K562 (cell line): ENCODE results near the gene MBNL1. TPM values are rescaled to one million over a fixed set of nuclear protein-coding genes. Genes with fewer than 3 reads are reported as not detected.
A peak's percentile ranks its signal among the peaks of the same experiment; 100 is the strongest.

ENCODE experiments used
- BRD4 ChIP-seq: fragments of 200-600 bp; sonication (generic); IDR thresholded peaks from 2 replicates; pipeline ENCODE4 v1.6.1; 2017; ENCODE audit warnings: inconsistent platforms
- C11orf30 ChIP-seq: fragments of 450-650 bp; IDR thresholded peaks from 2 replicates; pipeline ENCODE4 v1.6.1; 2016; ENCODE audit warnings: low read depth, mild to moderate bottlenecking
- CBX1 ChIP-seq: sonication (generic); IDR thresholded peaks from 2 replicates; pipeline ENCODE4 v1.6.1; 2016; ENCODE audit warnings: antibody characterized with exemption, low read depth, mild to moderate bottlenecking
- CEBPB ChIP-seq: fragments of 450-650 bp; IDR thresholded peaks from 2 replicates; pipeline ENCODE4 v1.6.1; 2016; ENCODE audit warnings: missing genetic modification characterization, missing compliant biosample characterization
- DACH1 ChIP-seq: fragments of 450-650 bp; IDR thresholded peaks from 2 replicates; pipeline ENCODE4 v1.6.1; 2018; ENCODE audit not compliant: partially characterized antibody
- DIDO1 ChIP-seq: fragments of 450-650 bp; IDR thresholded peaks from 2 replicates; pipeline ENCODE4 v1.6.1; 2016; ENCODE audit warnings: low read depth, missing biosample characterization, missing genetic modification characterization
- HDAC1 ChIP-seq, 2 experiments: fragments of 450-650 bp; IDR thresholded peaks; 2 replicates each; pipeline ENCODE4 v1.6.1; 2016 to 2017; ENCODE audit warnings: inconsistent platforms in 1 of 2, mild to moderate bottlenecking in 1 of 2, moderate library complexity in 1 of 2
- HDAC2 ChIP-seq: fragments of 450-650 bp; IDR thresholded peaks from 2 replicates; pipeline ENCODE4 v1.6.1; 2016; ENCODE audit warnings: mild to moderate bottlenecking
- HMG20B ChIP-seq: fragments of 250-450 bp; sonication (Bioruptor Pico); IDR thresholded peaks from 2 replicates; pipeline ENCODE4 v1.5.0; 2021; ENCODE audit warnings: mild to moderate bottlenecking
- KAT7 ChIP-seq: sonication (generic); formaldehyde crosslinking; IDR thresholded peaks from 2 replicates; pipeline ENCODE4 v1.8.0; 2022; ENCODE audit warnings: missing genetic modification reagents, mild to moderate bottlenecking, borderline replicate concordance
- KLF10 ChIP-seq: fragments of 250-450 bp; sonication (Bioruptor Pico); IDR thresholded peaks from 2 replicates; pipeline ENCODE4 v1.6.1; 2021; ENCODE audit warnings: matching md5 sums
- NBN ChIP-seq: fragments of 450-650 bp; IDR thresholded peaks from 2 replicates; pipeline ENCODE4 v1.6.1; 2016; ENCODE audit warnings: low read depth, mild to moderate bottlenecking
- RCOR1 ChIP-seq, 2 experiments: IDR thresholded peaks; 2 replicates each; pipeline ENCODE4 v1.6.1; 2012; ENCODE audit warnings: low read depth in 2 of 2, low read length in 2 of 2, borderline replicate concordance in 1 of 2, improper control_type of control experiment in 1 of 2
- TEAD1 ChIP-seq, 2 experiments: fragments of 450-650 bp in 1 of 2; sonication (generic) in 1 of 2; formaldehyde crosslinking; IDR thresholded peaks; 2 replicates each; pipeline versions ENCODE4 v1.4.0 to v1.8.0; 2020 to 2022; ENCODE audit warnings: mild to moderate bottlenecking in 2 of 2, missing genetic modification reagents in 1 of 2
- ZNF133 ChIP-seq: fragments of 250-450 bp; sonication (Bioruptor Pico); IDR thresholded peaks from 2 replicates; pipeline ENCODE4 v1.4.0; 2020; ENCODE audit warnings: mild to moderate bottlenecking
- ZNF143 ChIP-seq: sonication (generic); formaldehyde crosslinking; IDR thresholded peaks from 2 replicates; pipeline ENCODE4 v1.9.0; 2022; ENCODE audit warnings: mild to moderate bottlenecking, missing genetic modification reagents
- ZNF589 ChIP-seq: fragments of 200-800 bp; sonication (Bioruptor generic); IDR thresholded peaks from 2 replicates; pipeline ENCODE4 v1.6.1; 2016; ENCODE audit warnings: low read depth, missing genetic modification characterization, missing compliant biosample characterization
- polyA plus RNA-seq, 8 experiments: library from polyadenylated mRNA; depleted of rRNA in 4 of 8; stranded (reverse) in 5 of 8; unstranded in 3 of 8; fragments of >200 nt; fragmentation: Nextera tagmentation in 2 of 8; fragmentation: Illumina TruSeq in 1 of 8; extraction: Ambion mirVana in 2 of 8; extraction: Trizol in 1 of 8; gene quantifications; 2 replicates each; pipeline versions ENCODE4 v1.2.1 to v1.2.3, GENCODE V29; 2011 to 2014; ENCODE audit warnings: inconsistent platforms in 1 of 8, missing spikeins in 1 of 8
- total RNA-seq, 7 experiments: library from RNA; depleted of rRNA in 6 of 7; stranded (reverse); fragments of >200 nt in 6 of 7; fragmentation: Illumina TruSeq in 2 of 7; extraction: Trizol in 2 of 7; gene quantifications; 2 replicates each; pipeline versions ENCODE4 v1.2.1 to v1.2.3, GENCODE V29; 2011 to 2021; ENCODE audit warnings: low replicate concordance in 1 of 7
- TF ChIP-seq, protein P1 (sequence below): fragments of 450-650 bp; formaldehyde crosslinking; IDR thresholded peaks from 2 replicates; pipeline ENCODE4 v1.4.0; 2020; ENCODE audit warnings: mild to moderate bottlenecking, moderate library complexity
- TF ChIP-seq, protein P2 (sequence below): fragments of 250-450 bp; sonication (Bioruptor Pico); IDR thresholded peaks from 2 replicates; pipeline ENCODE4 v1.4.0; 2020; ENCODE audit warnings: mild to moderate bottlenecking
- TF ChIP-seq, protein P3 (sequence below), 2 experiments: fragments of 450-650 bp; IDR thresholded peaks; 2 replicates each; pipeline ENCODE4 v1.6.1; 2018; ENCODE audit warnings: mild to moderate bottlenecking in 2 of 2, low read depth in 1 of 2; ENCODE audit not compliant: partially characterized antibody in 2 of 2
- TF ChIP-seq, protein P4 (sequence below), 2 experiments: fragments of 450-650 bp in 1 of 2; sonication (generic) in 1 of 2; formaldehyde crosslinking in 1 of 2; IDR thresholded peaks in 1 of 2; conservative IDR thresholded peaks in 1 of 2; 2 replicates each; pipeline versions ENCODE4 v1.6.1 to v1.8.1; 2016 to 2023; ENCODE audit warnings: mild to moderate bottlenecking in 2 of 2, moderate library complexity in 2 of 2, inconsistent platforms in 1 of 2, missing genetic modification reagents in 1 of 2

The MBNL1 gene
- total and polyA plus RNA-seq, 9 of the 15 experiments (the other 6 are each of a cell fraction or from before 2014, with no cell fraction given): 70.3 to 243 (median 220) TPM

DNA sequence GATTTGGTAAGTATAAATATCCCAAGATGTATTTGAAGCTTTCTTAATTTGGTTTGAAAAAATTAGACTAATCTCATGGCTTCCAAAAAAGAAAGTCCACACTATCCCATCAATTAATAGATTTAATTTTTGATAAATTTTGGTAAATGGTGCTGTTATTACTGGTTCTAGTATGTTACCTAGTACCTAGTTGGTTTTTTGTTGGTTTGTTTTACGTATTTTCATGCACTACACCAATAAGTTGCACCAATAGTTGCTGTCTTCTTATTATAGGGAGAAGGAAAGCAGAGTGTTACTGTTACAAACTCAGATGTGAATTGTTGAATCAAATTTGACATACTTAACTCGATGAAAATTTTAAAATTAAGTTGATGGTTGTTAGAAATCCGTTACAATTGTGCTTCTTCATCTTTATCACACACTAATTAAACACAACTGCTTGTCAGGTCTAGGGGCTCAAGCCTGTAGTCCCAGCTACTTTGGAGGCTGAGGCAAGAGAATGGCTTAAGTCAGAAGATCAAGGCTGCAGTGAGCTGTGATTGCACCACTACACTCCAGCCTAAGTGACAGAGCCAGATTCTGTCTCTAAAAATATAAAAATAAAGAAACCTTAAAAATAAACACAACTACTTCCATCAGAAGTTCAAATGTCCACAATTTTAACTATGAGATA lies 23.1 kb upstream of the MBNL1 start (continued):
- TF ChIP-seq CBX1 (no peak), ZNF589 (CRISPR knock-in tag) (no peak), DIDO1 (tag) (no peak), HDAC1 (IDR thresholded peaks at IDR 0.05) (0 out of 4 replicates have a peak, but pooled peaks of 1 of the 2 experiments have one; percentile 31), BRD4 (0 out of 2 replicates have a peak, but pooled peaks have one; percentile 38), NBN (0 out of 2 replicates have a peak, but pooled peaks have one; percentile 26), ZNF133 (no peak), KAT7 (CRISPR knock-in tag) (no peak), RCOR1 (IDR thresholded peaks at IDR 0.05; ENCODE audit: borderline replicate concordance in 1 of 2, low read depth in 2 of 2, low read length in 2 of 2) (peak in 1 of 2 experiments; percentile 32; a peak in 1 of 4 replicates), CEBPB (tag) (peak; percentile 80), DACH1 (peak; percentile 53), ZNF143 (no peak), HMG20B (CRISPR knock-in tag) (no peak), HDAC2 (no peak), TEAD1 (CRISPR knock-in tag; IDR thresholded peaks at IDR 0.05) (no peak), C11orf30 (no peak), KLF10 (CRISPR knock-in tag) (no peak)
- TF ChIP-seq, protein P1, sequence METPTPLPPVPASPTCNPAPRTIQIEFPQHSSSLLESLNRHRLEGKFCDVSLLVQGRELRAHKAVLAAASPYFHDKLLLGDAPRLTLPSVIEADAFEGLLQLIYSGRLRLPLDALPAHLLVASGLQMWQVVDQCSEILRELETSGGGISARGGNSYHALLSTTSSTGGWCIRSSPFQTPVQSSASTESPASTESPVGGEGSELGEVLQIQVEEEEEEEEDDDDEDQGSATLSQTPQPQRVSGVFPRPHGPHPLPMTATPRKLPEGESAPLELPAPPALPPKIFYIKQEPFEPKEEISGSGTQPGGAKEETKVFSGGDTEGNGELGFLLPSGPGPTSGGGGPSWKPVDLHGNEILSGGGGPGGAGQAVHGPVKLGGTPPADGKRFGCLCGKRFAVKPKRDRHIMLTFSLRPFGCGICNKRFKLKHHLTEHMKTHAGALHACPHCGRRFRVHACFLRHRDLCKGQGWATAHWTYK (CRISPR knock-in tag): no peak
- TF ChIP-seq, protein P2, sequence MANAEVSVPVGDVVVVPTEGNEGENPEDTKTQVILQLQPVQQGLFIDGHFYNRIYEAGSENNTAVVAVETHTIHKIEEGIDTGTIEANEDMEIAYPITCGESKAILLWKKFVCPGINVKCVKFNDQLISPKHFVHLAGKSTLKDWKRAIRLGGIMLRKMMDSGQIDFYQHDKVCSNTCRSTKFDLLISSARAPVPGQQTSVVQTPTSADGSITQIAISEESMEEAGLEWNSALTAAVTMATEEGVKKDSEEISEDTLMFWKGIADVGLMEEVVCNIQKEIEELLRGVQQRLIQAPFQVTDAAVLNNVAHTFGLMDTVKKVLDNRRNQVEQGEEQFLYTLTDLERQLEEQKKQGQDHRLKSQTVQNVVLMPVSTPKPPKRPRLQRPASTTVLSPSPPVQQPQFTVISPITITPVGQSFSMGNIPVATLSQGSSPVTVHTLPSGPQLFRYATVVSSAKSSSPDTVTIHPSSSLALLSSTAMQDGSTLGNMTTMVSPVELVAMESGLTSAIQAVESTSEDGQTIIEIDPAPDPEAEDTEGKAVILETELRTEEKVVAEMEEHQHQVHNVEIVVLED: no peak
- TF ChIP-seq, protein P3, sequence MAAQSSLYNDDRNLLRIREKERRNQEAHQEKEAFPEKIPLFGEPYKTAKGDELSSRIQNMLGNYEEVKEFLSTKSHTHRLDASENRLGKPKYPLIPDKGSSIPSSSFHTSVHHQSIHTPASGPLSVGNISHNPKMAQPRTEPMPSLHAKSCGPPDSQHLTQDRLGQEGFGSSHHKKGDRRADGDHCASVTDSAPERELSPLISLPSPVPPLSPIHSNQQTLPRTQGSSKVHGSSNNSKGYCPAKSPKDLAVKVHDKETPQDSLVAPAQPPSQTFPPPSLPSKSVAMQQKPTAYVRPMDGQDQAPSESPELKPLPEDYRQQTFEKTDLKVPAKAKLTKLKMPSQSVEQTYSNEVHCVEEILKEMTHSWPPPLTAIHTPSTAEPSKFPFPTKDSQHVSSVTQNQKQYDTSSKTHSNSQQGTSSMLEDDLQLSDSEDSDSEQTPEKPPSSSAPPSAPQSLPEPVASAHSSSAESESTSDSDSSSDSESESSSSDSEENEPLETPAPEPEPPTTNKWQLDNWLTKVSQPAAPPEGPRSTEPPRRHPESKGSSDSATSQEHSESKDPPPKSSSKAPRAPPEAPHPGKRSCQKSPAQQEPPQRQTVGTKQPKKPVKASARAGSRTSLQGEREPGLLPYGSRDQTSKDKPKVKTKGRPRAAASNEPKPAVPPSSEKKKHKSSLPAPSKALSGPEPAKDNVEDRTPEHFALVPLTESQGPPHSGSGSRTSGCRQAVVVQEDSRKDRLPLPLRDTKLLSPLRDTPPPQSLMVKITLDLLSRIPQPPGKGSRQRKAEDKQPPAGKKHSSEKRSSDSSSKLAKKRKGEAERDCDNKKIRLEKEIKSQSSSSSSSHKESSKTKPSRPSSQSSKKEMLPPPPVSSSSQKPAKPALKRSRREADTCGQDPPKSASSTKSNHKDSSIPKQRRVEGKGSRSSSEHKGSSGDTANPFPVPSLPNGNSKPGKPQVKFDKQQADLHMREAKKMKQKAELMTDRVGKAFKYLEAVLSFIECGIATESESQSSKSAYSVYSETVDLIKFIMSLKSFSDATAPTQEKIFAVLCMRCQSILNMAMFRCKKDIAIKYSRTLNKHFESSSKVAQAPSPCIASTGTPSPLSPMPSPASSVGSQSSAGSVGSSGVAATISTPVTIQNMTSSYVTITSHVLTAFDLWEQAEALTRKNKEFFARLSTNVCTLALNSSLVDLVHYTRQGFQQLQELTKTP (IDR thresholded peaks at IDR 0.05; ENCODE audit: low read depth in 1 of 2, partially characterized antibody in 2 of 2): peak in 1 of 2 experiments; percentile 58
- TF ChIP-seq, protein P4, sequence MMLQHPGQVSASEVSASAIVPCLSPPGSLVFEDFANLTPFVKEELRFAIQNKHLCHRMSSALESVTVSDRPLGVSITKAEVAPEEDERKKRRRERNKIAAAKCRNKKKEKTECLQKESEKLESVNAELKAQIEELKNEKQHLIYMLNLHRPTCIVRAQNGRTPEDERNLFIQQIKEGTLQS (IDR thresholded peaks at IDR 0.05): peak; percentile 26; the same call in 1 of the 2 replicates
- TF ChIP-seq, protein P4 (CRISPR knock-in tag; conservative IDR thresholded peaks at IDR 0.05): no peak
